Upper lobe of right lung (tissue), 1 donor: ENCODE data around the gene NGDN. TPM values are rescaled to one million over a fixed set of nuclear protein-coding genes. Genes with fewer than 3 reads are reported as not detected.
"Not testable (repeated sequence)": the region's sequence is repeated elsewhere in the genome, so short reads cannot be mapped to it uniquely, and the experiment has no call there.

Source experiments
- ATAC-seq: fragments of 200-7000 bp; cut with Tn5 transposase; one replicate; pipeline ENCODE4 v1.9.1; 2020; ENCODE audit warnings: mild to moderate bottlenecking, moderate library complexity
- DNase-seq: peaks from one replicate; pipeline ENCODE4 v3.0.0-alpha.2; 2020
- H3K27ac ChIP-seq: fragments of 200-600 bp; one replicate; pipeline ENCODE4 v1.8.0; 2022
- H3K27me3 ChIP-seq: fragments of 200-600 bp; one replicate; pipeline ENCODE4 v1.8.0; 2022; ENCODE audit warnings: mild to moderate bottlenecking
- H3K36me3 ChIP-seq: fragments of 200-600 bp; one replicate; pipeline ENCODE4 v1.8.0; 2022
- H3K4me1 ChIP-seq: fragments of 200-600 bp; one replicate; pipeline ENCODE4 v1.8.0; 2022
- H3K4me3 ChIP-seq: fragments of 200-600 bp; one replicate; pipeline ENCODE4 v1.8.0; 2022; ENCODE audit warnings: mild to moderate bottlenecking
- H3K9me3 ChIP-seq: fragments of 200-600 bp; one replicate; pipeline ENCODE4 v1.8.0; 2022
- intact Hi-C: fragments of 100-400 bp; cut with DNase I; formaldehyde crosslinking; loops from one replicate; pipeline ENCODE4 v1.11.0; 2022
- total RNA-seq: library from RNA; stranded (reverse); fragmentation: NEBNext Ultra II Directional; extraction: Animal tissue kit (Norgen Biotek cat#: 25700); gene quantifications from one replicate; pipeline ENCODE4 v1.2.1, GENCODE V29; 2021
- TF ChIP-seq, protein P1 (sequence below): fragments of 200-600 bp; IDR thresholded peaks from one replicate; pipeline ENCODE4 v1.8.0; 2022; ENCODE audit warnings: antibody characterized with exemption
- donor health status: DM: no; HTN: yes; CAD: no; lungs with severe emphysema.

The NGDN gene
- total RNA-seq, 1 donor from 2014 or later = 32.3 TPM

DNA sequence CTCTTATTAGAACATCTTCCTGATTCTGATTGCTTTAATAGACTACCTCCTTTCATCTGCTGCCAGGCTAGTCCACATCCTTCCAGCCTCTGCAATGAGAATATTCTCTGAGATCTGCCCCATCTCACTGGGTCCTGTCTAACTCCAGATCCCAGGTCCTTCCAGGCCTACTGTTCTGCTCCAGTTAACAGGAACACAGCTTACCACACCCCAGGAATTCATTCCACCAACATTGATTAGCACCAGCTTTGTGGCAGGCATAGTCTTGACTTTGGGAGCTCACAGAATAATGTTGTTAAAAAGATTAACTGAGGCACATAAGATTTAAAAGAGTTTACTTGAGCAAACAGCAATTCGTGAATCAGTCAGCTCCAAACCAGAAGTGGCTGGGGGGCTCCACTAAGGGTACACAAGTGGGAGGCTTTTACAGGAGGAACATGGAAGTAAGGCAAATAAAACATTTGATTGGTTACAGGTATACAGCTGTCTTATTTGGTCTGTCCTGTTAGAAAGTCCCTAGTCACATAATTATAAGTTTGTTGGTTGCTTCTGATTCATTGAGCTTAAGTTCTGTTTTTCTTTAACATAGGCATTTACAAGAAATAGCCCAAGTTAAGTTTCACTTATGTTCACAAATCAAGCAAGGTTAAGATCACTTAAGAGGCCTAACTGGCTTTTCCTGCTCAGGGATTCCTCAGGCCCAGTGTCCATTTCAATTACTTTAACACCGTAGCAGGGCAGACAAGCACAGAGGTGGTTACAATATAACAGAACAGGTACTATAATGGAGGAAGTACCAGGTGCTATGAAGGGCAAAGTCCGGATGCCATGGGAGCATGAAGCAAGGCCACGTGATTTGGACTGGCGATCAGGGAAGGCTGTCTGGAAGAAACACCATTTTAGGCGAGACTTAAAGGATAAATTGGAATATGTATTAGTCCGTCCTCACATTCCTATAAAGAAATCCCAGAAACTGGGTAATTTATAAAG lies 21.8 kb upstream of the NGDN start:
- no peaks in the 10 kb centered on the region for H3K4me1 ChIP-seq
- intact Hi-C loops = no loop called here
- DNase-seq (no peak), ATAC-seq (no peak)
- H3K9me3 ChIP-seq = no peaks in the 10 kb centered on the region
- H3K27ac ChIP-seq = no peak overlapping the region
- TF ChIP-seq, protein P1, sequence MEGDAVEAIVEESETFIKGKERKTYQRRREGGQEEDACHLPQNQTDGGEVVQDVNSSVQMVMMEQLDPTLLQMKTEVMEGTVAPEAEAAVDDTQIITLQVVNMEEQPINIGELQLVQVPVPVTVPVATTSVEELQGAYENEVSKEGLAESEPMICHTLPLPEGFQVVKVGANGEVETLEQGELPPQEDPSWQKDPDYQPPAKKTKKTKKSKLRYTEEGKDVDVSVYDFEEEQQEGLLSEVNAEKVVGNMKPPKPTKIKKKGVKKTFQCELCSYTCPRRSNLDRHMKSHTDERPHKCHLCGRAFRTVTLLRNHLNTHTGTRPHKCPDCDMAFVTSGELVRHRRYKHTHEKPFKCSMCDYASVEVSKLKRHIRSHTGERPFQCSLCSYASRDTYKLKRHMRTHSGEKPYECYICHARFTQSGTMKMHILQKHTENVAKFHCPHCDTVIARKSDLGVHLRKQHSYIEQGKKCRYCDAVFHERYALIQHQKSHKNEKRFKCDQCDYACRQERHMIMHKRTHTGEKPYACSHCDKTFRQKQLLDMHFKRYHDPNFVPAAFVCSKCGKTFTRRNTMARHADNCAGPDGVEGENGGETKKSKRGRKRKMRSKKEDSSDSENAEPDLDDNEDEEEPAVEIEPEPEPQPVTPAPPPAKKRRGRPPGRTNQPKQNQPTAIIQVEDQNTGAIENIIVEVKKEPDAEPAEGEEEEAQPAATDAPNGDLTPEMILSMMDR = no peak
- no peak overlapping the region for H3K4me3 ChIP-seq
- H3K27me3 ChIP-seq = peaks cover 13% of the 10 kb centered on the region
- no peaks in the 10 kb centered on the region for H3K36me3 ChIP-seq

DNA sequence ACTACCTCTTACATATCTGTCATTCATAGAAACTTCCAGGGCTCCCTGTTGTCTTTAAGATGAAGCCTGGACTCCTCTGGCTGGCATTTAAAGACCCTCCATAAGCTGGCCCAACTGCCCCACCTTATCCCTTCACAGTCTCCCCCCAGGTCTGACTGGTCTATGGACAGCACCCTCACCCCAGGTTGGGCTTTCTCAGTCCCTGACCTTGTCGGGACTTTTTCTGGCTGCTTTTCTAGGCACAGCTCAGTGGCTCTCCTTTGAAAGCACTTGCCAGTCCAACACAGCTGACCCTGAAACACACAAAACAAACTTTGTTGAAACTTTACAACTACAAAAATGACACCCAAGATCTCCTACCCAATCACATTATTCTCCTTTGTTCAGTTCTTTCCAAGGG lies 20.2 kb upstream of the NGDN start:
- no peaks in the 10 kb centered on the region for H3K9me3 ChIP-seq
- no peak for ATAC-seq
- no peak overlapping the region for H3K4me3 ChIP-seq
- H3K27me3 ChIP-seq = peaks cover 13% of the 10 kb centered on the region
- DNase-seq = no peak
- H3K4me1 ChIP-seq = no peaks in the 10 kb centered on the region
- H3K36me3 ChIP-seq = no peaks in the 10 kb centered on the region
- H3K27ac ChIP-seq = no peak overlapping the region
- intact Hi-C loops = no loop called here
- TF ChIP-seq, protein P1 = no peak

- H3K9me3 ChIP-seq = no peaks in the 10 kb centered on the region
- TF ChIP-seq, protein P1 = no peak
- H3K27me3 ChIP-seq = peaks cover 13% of the 10 kb centered on the region
- no peak for DNase-seq
- H3K36me3 ChIP-seq = no peaks in the 10 kb centered on the region
- H3K4me1 ChIP-seq = no peaks in the 10 kb centered on the region
- no peak overlapping the region for H3K4me3 ChIP-seq
- no peak overlapping the region for H3K27ac ChIP-seq
- ATAC-seq = no peak
- intact Hi-C loops = no loop called here
These were observed 19.1 kb upstream of the NGDN start for GRCh38 chr14:23450379-23450778.

- no peak for ATAC-seq
- Histone ChIP-seq H3K27me3 (peaks cover 22% of the 10 kb centered on the region), H3K27ac (no peak overlapping the region), H3K4me3 (no peak overlapping the region), H3K9me3 (no peaks in the 10 kb centered on the region), H3K4me1 (no peaks in the 10 kb centered on the region), H3K36me3 (no peaks in the 10 kb centered on the region)
- TF ChIP-seq, protein P1 = no peak
- DNase-seq = no peak
- intact Hi-C loops = no loop called here
These were observed 17.3 kb upstream of the NGDN start for GRCh38 chr14:23452237-23452636.

DNA sequence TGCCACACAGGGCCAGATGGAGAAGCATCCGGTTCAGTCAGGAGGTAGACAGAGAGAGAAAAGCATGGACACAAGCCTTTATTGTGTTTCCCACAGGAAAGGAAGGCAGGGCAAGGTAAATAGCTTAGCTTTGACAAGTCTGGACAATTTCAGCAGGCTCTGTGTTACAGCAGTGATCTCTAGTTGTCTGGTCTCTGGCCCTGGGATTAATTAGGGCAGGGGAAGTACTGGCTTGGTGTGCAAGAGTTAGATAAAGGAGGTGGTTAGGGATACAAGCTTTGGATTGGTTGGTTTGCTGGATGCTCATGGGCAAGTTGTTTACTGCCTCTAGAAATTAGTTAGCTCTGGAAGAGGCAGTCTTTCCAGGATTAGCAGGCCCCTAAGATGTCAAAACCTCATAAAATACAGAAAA lies 15.1 kb upstream of the NGDN start:
- H3K36me3 ChIP-seq = no peaks in the 10 kb centered on the region
- H3K27ac ChIP-seq = no peak overlapping the region
- intact Hi-C loops = no loop called here
- H3K9me3 ChIP-seq = no peaks in the 10 kb centered on the region
- ATAC-seq (no peak), DNase-seq (no peak)
- TF ChIP-seq, protein P1 = no peak
- no peaks in the 10 kb centered on the region for H3K4me1 ChIP-seq
- no peak overlapping the region for H3K4me3 ChIP-seq
- peaks cover 30% of the 10 kb centered on the region for H3K27me3 ChIP-seq

DNA sequence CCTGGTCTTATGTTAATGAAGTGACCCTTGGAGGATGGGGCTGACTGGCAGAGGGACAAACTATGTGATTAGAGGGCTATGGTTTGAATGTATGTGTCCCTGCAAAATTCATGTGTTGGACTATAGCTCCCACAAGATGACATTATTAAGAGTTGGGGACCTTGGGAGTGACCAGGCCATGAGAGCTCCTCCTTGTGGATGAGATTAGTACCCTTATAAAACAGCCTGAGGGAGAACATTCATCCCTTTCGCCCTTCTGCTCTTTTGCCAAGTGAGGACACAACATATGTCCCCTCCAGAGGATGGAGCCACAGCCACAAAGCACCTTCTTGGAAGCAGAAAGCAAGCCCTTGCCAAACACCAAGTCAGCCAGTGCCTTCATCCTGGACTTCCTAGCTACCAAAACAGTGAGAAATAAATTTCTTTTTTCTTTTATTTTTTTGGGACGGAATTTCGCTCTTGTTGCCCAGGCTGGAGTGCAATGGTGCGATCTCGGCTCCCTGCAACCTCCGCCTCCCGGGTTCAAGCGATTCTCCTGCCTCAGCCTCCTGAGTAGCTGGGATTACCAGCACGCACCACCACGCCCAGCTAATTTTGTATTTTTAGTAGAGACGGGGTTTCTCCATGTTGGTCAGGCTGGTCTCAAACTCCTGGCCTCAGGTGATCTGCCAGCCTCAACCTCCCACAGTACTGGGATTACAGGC lies 12.5 kb upstream of the NGDN start:
- H3K27me3 ChIP-seq = peaks cover 29% of the 10 kb centered on the region

More for the DNA sequence above, 12.5 kb upstream of the NGDN start:
- intact Hi-C loops, H3K4me1 ChIP-seq, H3K4me3 ChIP-seq, H3K27ac ChIP-seq, ATAC-seq, H3K9me3 ChIP-seq, H3K36me3 ChIP-seq, DNase-seq: not testable (repeated sequence)
